ENCODE data around the gene ZNF784. TPM values are rescaled to one million over a fixed set of nuclear protein-coding genes. Genes with fewer than 3 reads are reported as not detected.
A peak's percentile ranks its signal among the peaks of the same experiment; 100 is the strongest.

Gene ZNF784
- total and polyA plus RNA-seq, 2 of the 13 experiments (the other 11 are each of a cell fraction or from before 2014, with no cell fraction given) = 4.1 to 4.2 TPM

- peak within 1 kb of the TSS; percentile 84 for H3K9ac ChIP-seq (ENCODE audit: insufficient read depth, low read depth, low read length)
- TF ChIP-seq ZMAT3 (CRISPR knock-in tag; conservative IDR thresholded peaks at IDR 0.05) = no peak
- peak; percentile 60; the same call in 1 of the 2 replicates for TF ChIP-seq YEATS2 (CRISPR knock-in tag; IDR thresholded peaks at IDR 0.05; ENCODE audit: borderline replicate concordance)
- TF ChIP-seq, protein P1, sequence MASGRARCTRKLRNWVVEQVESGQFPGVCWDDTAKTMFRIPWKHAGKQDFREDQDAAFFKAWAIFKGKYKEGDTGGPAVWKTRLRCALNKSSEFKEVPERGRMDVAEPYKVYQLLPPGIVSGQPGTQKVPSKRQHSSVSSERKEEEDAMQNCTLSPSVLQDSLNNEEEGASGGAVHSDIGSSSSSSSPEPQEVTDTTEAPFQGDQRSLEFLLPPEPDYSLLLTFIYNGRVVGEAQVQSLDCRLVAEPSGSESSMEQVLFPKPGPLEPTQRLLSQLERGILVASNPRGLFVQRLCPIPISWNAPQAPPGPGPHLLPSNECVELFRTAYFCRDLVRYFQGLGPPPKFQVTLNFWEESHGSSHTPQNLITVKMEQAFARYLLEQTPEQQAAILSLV (CRISPR knock-in tag; IDR thresholded peaks at IDR 0.05; ENCODE audit: borderline replicate concordance) = 0 out of 2 replicates have a peak, but pooled peaks have one; percentile 42
- TF ChIP-seq PCBP1 (IDR thresholded peaks at IDR 0.05; ENCODE audit: borderline replicate concordance, low read depth, low read length) = no peak
- no peak for TF ChIP-seq JUNB (CRISPR knock-in tag; IDR thresholded peaks at IDR 0.05; ENCODE audit: borderline replicate concordance)
- TF ChIP-seq TEAD3 (CRISPR knock-in tag; optimal IDR thresholded peaks at IDR 0.05; ENCODE audit: borderline replicate concordance) = peak; percentile 34
- TF ChIP-seq ARHGAP35 (CRISPR knock-in tag; IDR thresholded peaks at IDR 0.05; ENCODE audit: borderline replicate concordance) = no peak
- TF ChIP-seq, protein P2, sequence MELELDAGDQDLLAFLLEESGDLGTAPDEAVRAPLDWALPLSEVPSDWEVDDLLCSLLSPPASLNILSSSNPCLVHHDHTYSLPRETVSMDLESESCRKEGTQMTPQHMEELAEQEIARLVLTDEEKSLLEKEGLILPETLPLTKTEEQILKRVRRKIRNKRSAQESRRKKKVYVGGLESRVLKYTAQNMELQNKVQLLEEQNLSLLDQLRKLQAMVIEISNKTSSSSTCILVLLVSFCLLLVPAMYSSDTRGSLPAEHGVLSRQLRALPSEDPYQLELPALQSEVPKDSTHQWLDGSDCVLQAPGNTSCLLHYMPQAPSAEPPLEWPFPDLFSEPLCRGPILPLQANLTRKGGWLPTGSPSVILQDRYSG (CRISPR knock-in tag; IDR thresholded peaks at IDR 0.05) = no peak
- TF ChIP-seq, protein P3, sequence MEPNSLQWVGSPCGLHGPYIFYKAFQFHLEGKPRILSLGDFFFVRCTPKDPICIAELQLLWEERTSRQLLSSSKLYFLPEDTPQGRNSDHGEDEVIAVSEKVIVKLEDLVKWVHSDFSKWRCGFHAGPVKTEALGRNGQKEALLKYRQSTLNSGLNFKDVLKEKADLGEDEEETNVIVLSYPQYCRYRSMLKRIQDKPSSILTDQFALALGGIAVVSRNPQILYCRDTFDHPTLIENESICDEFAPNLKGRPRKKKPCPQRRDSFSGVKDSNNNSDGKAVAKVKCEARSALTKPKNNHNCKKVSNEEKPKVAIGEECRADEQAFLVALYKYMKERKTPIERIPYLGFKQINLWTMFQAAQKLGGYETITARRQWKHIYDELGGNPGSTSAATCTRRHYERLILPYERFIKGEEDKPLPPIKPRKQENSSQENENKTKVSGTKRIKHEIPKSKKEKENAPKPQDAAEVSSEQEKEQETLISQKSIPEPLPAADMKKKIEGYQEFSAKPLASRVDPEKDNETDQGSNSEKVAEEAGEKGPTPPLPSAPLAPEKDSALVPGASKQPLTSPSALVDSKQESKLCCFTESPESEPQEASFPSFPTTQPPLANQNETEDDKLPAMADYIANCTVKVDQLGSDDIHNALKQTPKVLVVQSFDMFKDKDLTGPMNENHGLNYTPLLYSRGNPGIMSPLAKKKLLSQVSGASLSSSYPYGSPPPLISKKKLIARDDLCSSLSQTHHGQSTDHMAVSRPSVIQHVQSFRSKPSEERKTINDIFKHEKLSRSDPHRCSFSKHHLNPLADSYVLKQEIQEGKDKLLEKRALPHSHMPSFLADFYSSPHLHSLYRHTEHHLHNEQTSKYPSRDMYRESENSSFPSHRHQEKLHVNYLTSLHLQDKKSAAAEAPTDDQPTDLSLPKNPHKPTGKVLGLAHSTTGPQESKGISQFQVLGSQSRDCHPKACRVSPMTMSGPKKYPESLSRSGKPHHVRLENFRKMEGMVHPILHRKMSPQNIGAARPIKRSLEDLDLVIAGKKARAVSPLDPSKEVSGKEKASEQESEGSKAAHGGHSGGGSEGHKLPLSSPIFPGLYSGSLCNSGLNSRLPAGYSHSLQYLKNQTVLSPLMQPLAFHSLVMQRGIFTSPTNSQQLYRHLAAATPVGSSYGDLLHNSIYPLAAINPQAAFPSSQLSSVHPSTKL (CRISPR knock-in tag; IDR thresholded peaks at IDR 0.05) = 0 out of 2 replicates have a peak, but pooled peaks have one; percentile 26
- peak; percentile 96 for TF ChIP-seq RFXAP (CRISPR knock-in tag; IDR thresholded peaks at IDR 0.05; ENCODE audit: borderline replicate concordance)
- TF ChIP-seq, protein P4, sequence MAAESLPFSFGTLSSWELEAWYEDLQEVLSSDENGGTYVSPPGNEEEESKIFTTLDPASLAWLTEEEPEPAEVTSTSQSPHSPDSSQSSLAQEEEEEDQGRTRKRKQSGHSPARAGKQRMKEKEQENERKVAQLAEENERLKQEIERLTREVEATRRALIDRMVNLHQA (CRISPR knock-in tag; IDR thresholded peaks at IDR 0.05) = no peak
- no peak for TF ChIP-seq ZNF7 (CRISPR knock-in tag; IDR thresholded peaks at IDR 0.05)
- TF ChIP-seq ZNF788 (CRISPR knock-in tag; IDR thresholded peaks at IDR 0.05; ENCODE audit: borderline replicate concordance) = peak; percentile 37; the same call in 1 of the 2 replicates
- no peak for TF ChIP-seq MLLT10 (CRISPR knock-in tag; IDR thresholded peaks at IDR 0.05)
- TF ChIP-seq ZNF567 (CRISPR knock-in tag; IDR thresholded peaks at IDR 0.05; ENCODE audit: borderline replicate concordance) = no peak
- TF ChIP-seq TRIM24 (CRISPR knock-in tag; IDR thresholded peaks at IDR 0.05) = no peak
Measured at GRCh38 chr19:55605637-55606470, 18.5 kb downstream of the ZNF784 start, which contains the start of gene ZNF865. TSS of gene ZNF865 (plus strand) at chr19:55605647. CDS start at chr19:55613619, 7,972 bp downstream.

More at GRCh38 chr19:55605637-55606470, 18.5 kb downstream of the ZNF784 start, which contains the start of gene ZNF865:
- Histone ChIP-seq H3K79me2 (ENCODE audit: insufficient read depth, low read length) (peaks cover 15% of the 10 kb centered on the region), H3K9me3 (ENCODE audit: low read length) (no peaks in the 10 kb centered on the region), H3K4me3 (replicated peaks in 1 of 3; ENCODE audit: insufficient read depth in 1 of 3, low read depth in 2 of 3, low read length in 3 of 3) (peak within 1 kb of the TSS; percentile 81 to 85 (median 84)), H3K36me3 (replicated peaks in 1 of 2; ENCODE audit: control insufficient read depth in 1 of 2, insufficient read depth in 2 of 2, low read length in 2 of 2) (peaks cover 0 to 2% of the 10 kb centered on the region in 2 experiments; a peak in 1 of 5 replicates), H2AFZ (ENCODE audit: low read length) (no peak within 1 kb of the TSS), H3K4me1 (ENCODE audit: insufficient read depth, low read length) (peaks cover 48% of the 10 kb centered on the region), H3K27me3 (ENCODE audit: control insufficient read depth in 1 of 2, insufficient read depth in 2 of 2, low read length in 2 of 2) (no peaks in the 10 kb centered on the region; a peak in 1 of 5 replicates), H4K20me1 (ENCODE audit: insufficient read depth, low read length) (no peaks in the 10 kb centered on the region), H3K4me2 (ENCODE audit: low read depth, low read length) (peak within 1 kb of the TSS; percentile 97), H3K27ac (ENCODE audit: extremely low read length, insufficient read depth, low read length) (peak within 1 kb of the TSS; percentile 81)
- in situ Hi-C loops (cut with HindIII; ENCODE audit: extremely low pct_ligation_motif_present, low pct_unique_long_range_greater_than_20kb) = loop anchor here (5.0 kb wide), 1 partner anchor 89 kb away; no protein-coding TSS in a partner anchor
- 2% methylated on average over 16 of the region's 44 CpGs for WGBS (ENCODE audit: low lambda C conversion rate)
- CTCF ChIA-PET (ENCODE audit: low intra/inter-chr PET ratio, low total read pairs) = interaction anchor here (0.9 to 3.0 kb wide), 2 partner anchors 26 to 89 kb away, joined by 3 to 25 read pairs; no protein-coding TSS in a partner anchor
- ATAC-seq (peak; percentile 69), DNase-seq (ENCODE audit: low spot score) (peak; percentile 72), FAIRE-seq (peak; percentile 76)
- POLR2A ChIA-PET = interaction anchor here (0.5 to 2.8 kb wide), 18 partner anchors 12 to 347 kb away, joined by 3 to 23 read pairs (median 5); partner anchors contain the start of genes ISOC2, PPP6R1, U2AF2 and ZNF628
- BruUV-seq (replicated peaks) = no TSS peak
- intact Hi-C loops (cut with micrococcal nuclease; ENCODE audit: unreplicated experiment) = loop anchor here (1.0 to 10.0 kb wide), 2 partner anchors 51 to 89 kb away; no protein-coding TSS in a partner anchor

Measured in HepG2 (cell line).